Measurements from ENCODE around the gene EHMT1. TPM values are rescaled to one million over a fixed set of nuclear protein-coding genes. Genes with fewer than 3 reads are reported as not detected.

The EHMT1 gene
- total and polyA plus RNA-seq, 9 of the 15 experiments (the other 6 are each of a cell fraction or from before 2014, with no cell fraction given), result 2.2 to 76.0 (median 36.4) TPM

GRCh38 chr9:137618105-137619067 lies at the start of gene EHMT1 (continued):
- TF ChIP-seq KLF16 (IDR thresholded peaks at IDR 0.05) (no peak), HMG20A (CRISPR knock-in tag; conservative IDR thresholded peaks at IDR 0.05) (no peak), GTF3C2 (IDR thresholded peaks at IDR 0.05; ENCODE audit: borderline replicate concordance, extremely low read depth, insufficient read length) (no peak), CBFA2T3 (IDR thresholded peaks at IDR 0.05) (no peak), CBFA2T2 (conservative IDR thresholded peaks at IDR 0.05) (no peak), ZBTB9 (CRISPR knock-in tag; IDR thresholded peaks at IDR 0.05) (peak; percentile 75; the same call in 1 of the 2 replicates), KLF13 (tag; IDR thresholded peaks at IDR 0.05; ENCODE audit: borderline replicate concordance, low read depth) (no peak), TEAD1 (CRISPR knock-in tag; IDR thresholded peaks at IDR 0.05) (peak in 1 of 2 experiments; percentile 14; a peak in 1 of 4 replicates), SMARCB1 (IDR thresholded peaks at IDR 0.05; ENCODE audit: insufficient read length, low read depth) (no peak), THRAP3 (IDR thresholded peaks at IDR 0.05; ENCODE audit: borderline replicate concordance) (no peak), HDAC2 (IDR thresholded peaks at IDR 0.05) (peak; percentile 68; the same call in 1 of the 2 replicates), KAT8 (IDR thresholded peaks at IDR 0.05; ENCODE audit: low read depth) (no peak), ZFP36 (IDR thresholded peaks at IDR 0.05; ENCODE audit: low read depth, low read length, partially characterized antibody) (no peak), E2F5 (CRISPR knock-in tag; IDR thresholded peaks at IDR 0.05) (no peak), ZNF324 (CRISPR knock-in tag; IDR thresholded peaks at IDR 0.05) (0 out of 2 replicates have a peak, but pooled peaks have one; percentile 10), HDAC6 (IDR thresholded peaks at IDR 0.05; ENCODE audit: low read depth, low read length) (no peak), MLX (CRISPR knock-in tag; conservative IDR thresholded peaks at IDR 0.05) (no peak), MCM5 (IDR thresholded peaks at IDR 0.05; ENCODE audit: low read depth) (no peak), CCNT2 (IDR thresholded peaks at IDR 0.05; ENCODE audit: borderline replicate concordance, extremely low read depth, insufficient read length, low read depth, low read length) (peak; percentile 85), ZBTB34 (CRISPR knock-in tag; IDR thresholded peaks at IDR 0.05) (no peak)
